GM12872 (cell line): ENCODE results near the gene RGSL1.

Experiments
- CTCF ChIP-seq: IDR thresholded peaks from 3 replicates; pipeline ENCODE4 v1.5.1; 2011; ENCODE audit warnings: low read depth, mild to moderate bottlenecking, low read length, moderate library complexity; ENCODE audit not compliant: insufficient read depth

The RGSL1 gene

GRCh38 chr1:182563095-182563494 lies 113.1 kb downstream of the RGSL1 start:
- TF ChIP-seq CTCF = no peak

GRCh38 chr1:182564406-182565004 lies 114.6 kb downstream of the RGSL1 start:
- TF ChIP-seq CTCF = no peak

DNA sequence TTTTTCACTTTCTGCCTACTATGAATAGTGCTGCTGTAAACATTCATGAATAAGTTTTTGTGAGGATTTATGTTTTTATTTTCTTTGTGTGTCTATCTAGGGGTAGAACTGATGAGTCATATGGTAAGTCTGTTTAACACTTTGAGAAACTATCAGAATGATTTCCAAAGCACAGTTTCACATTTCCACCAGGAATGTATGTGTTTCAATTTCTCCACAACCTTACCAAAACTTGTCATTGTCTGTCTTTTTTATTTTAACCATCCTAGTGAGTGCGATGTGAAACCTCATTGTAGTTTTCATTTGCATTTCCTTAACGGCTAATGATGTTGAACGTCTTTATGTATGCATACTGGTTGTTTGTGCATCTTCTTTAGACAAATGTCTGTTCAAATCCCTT lies 115.6 kb downstream of the RGSL1 start:
- no peak for TF ChIP-seq CTCF

- no peak for TF ChIP-seq CTCF
Measured at GRCh38 chr1:182567629-182568028, 117.7 kb downstream of the RGSL1 start.

DNA sequence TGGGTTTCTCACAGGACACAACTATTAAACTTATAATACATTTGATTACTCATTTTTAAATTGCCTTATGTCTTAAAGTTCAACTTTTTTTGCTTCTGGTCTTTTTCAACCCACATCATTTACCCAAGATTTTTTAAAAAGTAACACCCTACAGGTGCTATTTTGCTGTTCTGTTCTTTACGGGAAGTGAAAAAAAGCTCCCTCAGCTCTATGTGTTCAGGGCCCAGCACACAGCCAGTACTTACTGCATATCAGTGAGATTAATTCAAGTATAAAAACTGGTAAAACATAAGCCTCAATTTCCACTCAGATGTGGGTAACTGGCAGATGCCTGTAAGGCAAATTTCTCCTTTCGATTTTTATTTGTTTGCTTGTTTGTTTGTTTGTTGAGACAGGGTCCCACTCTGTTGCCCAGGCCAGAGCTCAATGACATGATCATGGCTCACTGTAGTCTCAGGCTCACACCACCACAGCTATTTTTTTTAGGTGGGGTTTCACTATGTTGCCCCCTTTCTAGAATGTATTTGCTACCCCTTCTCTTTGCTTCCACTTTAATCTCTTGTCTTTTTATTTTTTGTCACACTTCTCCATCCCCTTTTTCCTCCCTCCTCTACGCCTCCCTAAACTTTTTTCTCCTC lies 118.8 kb downstream of the RGSL1 start:
- no peak for TF ChIP-seq CTCF

GRCh38 chr1:182569939-182570610 lies 120.1 kb downstream of the RGSL1 start:
- TF ChIP-seq CTCF = no peak

DNA sequence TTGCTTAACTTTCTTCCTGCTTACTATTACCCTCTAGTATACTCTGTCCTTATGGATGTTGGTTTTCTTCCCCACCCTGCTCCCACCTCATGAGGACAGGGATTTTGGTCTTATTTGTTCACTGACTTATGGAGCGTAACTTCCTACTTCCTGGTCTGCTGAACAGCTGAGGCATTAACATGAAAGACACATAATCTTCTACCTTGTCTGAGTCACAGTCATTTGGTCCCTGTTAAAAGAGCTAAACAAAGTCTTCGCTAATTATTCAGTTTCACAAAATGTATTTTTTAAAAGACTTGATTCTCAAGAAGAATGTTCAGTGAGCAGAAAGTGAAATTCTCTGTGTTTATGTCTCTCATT lies 120.6 kb downstream of the RGSL1 start:
- TF ChIP-seq CTCF = no peak
